H9 (cell line): Measurements from ENCODE around the gene TSPAN4. TPM values are rescaled to one million over a fixed set of nuclear protein-coding genes. Genes with fewer than 3 reads are reported as not detected.

Experiments used
- DNase-seq: peaks from one replicate; pipeline ENCODE4 v3.0.0-alpha.2; 2017
- H2AFZ ChIP-seq: one replicate; pipeline ENCODE4 v1.6.1; 2013; ENCODE audit warnings: mild to moderate bottlenecking, low read length, control low read depth, moderate library complexity
- H2AK5ac ChIP-seq: 2 replicates; pipeline ENCODE4 v1.6.1; 2013; ENCODE audit warnings: low read length, control low read depth, mixed read lengths; ENCODE audit not compliant: insufficient read length
- H2BK120ac ChIP-seq: one replicate; pipeline ENCODE4 v1.6.1; 2013; ENCODE audit warnings: low read depth, mild to moderate bottlenecking, low read length, control low read depth, inconsistent platforms; ENCODE audit not compliant: poor library complexity, severe bottlenecking
- H2BK12ac ChIP-seq: 2 replicates; pipeline ENCODE4 v1.6.1; 2013; ENCODE audit warnings: low read length, control low read depth, mixed read lengths, low read depth; ENCODE audit not compliant: insufficient read length
- H2BK15ac ChIP-seq: 2 replicates; pipeline ENCODE4 v1.6.1; 2013; ENCODE audit warnings: low read depth, low read length, control low read depth
- H2BK20ac ChIP-seq: one replicate; pipeline ENCODE4 v1.6.1; 2013; ENCODE audit warnings: low read depth, mild to moderate bottlenecking, low read length, control low read depth, inconsistent platforms; ENCODE audit not compliant: poor library complexity, severe bottlenecking
- H2BK5ac ChIP-seq: 2 replicates; pipeline ENCODE4 v1.6.1; 2013; ENCODE audit warnings: low read length, control low read depth, mixed read lengths; ENCODE audit not compliant: insufficient read length
- H3K14ac ChIP-seq: 2 replicates; pipeline ENCODE4 v1.6.1; 2013; ENCODE audit warnings: low read length, control low read depth; ENCODE audit not compliant: insufficient read depth
- H3K18ac ChIP-seq: 2 replicates; pipeline ENCODE4 v1.6.1; 2013; ENCODE audit warnings: low read depth, mild to moderate bottlenecking, mixed read lengths, low read length, control low read depth; ENCODE audit not compliant: insufficient read length
- H3K23ac ChIP-seq: 2 replicates; pipeline ENCODE4 v1.6.1; 2013; ENCODE audit warnings: low read length, control low read depth, mixed read lengths, low read depth; ENCODE audit not compliant: insufficient read length
- H3K23me2 ChIP-seq: 2 replicates; pipeline ENCODE4 v1.6.1; 2013; ENCODE audit warnings: low read depth, mild to moderate bottlenecking, mixed read lengths, low read length, control low read depth; ENCODE audit not compliant: insufficient read length, poor library complexity, severe bottlenecking
- H3K27ac ChIP-seq: 2 replicates; pipeline ENCODE4 v1.5.1; 2013; ENCODE audit warnings: low read length, control low read depth, mixed read lengths, low read depth; ENCODE audit not compliant: insufficient read length
- H3K27me3 ChIP-seq: 2 replicates; pipeline ENCODE4 v1.6.1; 2013; ENCODE audit warnings: low read length, control low read depth, inconsistent platforms; ENCODE audit not compliant: insufficient read depth
- H3K4ac ChIP-seq: 2 replicates; pipeline ENCODE4 v1.6.1; 2013; ENCODE audit warnings: low read depth, mild to moderate bottlenecking, control low read depth, inconsistent platforms, low read length, moderate library complexity
- H3K4me1 ChIP-seq: 2 replicates; pipeline ENCODE4 v1.6.1; 2013; ENCODE audit warnings: low read length, control low read depth, inconsistent platforms; ENCODE audit not compliant: insufficient read depth
- H3K4me2 ChIP-seq: 2 replicates; pipeline ENCODE4 v1.6.1; 2013; ENCODE audit warnings: low read length, control low read depth, mixed read lengths; ENCODE audit not compliant: insufficient read length, insufficient read depth
- H3K56ac ChIP-seq: 2 replicates; pipeline ENCODE4 v1.6.1; 2013; ENCODE audit warnings: low read depth, mild to moderate bottlenecking, mixed read lengths, low read length, control low read depth; ENCODE audit not compliant: insufficient read length
- H3K79me1 ChIP-seq: 2 replicates; pipeline ENCODE4 v1.6.1; 2013; ENCODE audit warnings: low read depth, mild to moderate bottlenecking, moderate library complexity, low read length, control low read depth, inconsistent platforms; ENCODE audit not compliant: insufficient read depth, poor library complexity, severe bottlenecking
- H3K79me2 ChIP-seq: 2 replicates; pipeline ENCODE4 v1.6.1; 2013; ENCODE audit warnings: low read length, control low read depth, inconsistent platforms; ENCODE audit not compliant: insufficient read depth
- H3K9ac ChIP-seq: 2 replicates; pipeline ENCODE4 v1.6.1; 2013; ENCODE audit warnings: low read length, control low read depth, mixed read lengths; ENCODE audit not compliant: insufficient read length; ENCODE audit errors: extremely low read depth
- H3K9me3 ChIP-seq: one replicate; pipeline ENCODE4 v1.6.1; 2013; ENCODE audit warnings: low read depth, low read length, inconsistent platforms; ENCODE audit not compliant: control insufficient read depth
- H3T11ph ChIP-seq: one replicate; pipeline ENCODE4 v1.6.1; 2013; ENCODE audit warnings: mild to moderate bottlenecking, low read length, control low read depth, inconsistent platforms
- H4K20me1 ChIP-seq: one replicate; pipeline ENCODE4 v1.6.1; 2013; ENCODE audit not compliant: control insufficient read depth, insufficient read length, insufficient read depth
- H4K5ac ChIP-seq: 2 replicates; pipeline ENCODE4 v1.6.1; 2013; ENCODE audit warnings: low read depth, mild to moderate bottlenecking, mixed read lengths, low read length, control low read depth; ENCODE audit not compliant: insufficient read length
- H4K8ac ChIP-seq: replicated peaks from 2 replicates; pipeline ENCODE4 v1.6.1; 2013; ENCODE audit warnings: low read length, control low read depth, mixed read lengths, low read depth; ENCODE audit not compliant: insufficient read length
- H4K91ac ChIP-seq: 2 replicates; pipeline ENCODE4 v1.6.1; 2013; ENCODE audit warnings: low read depth, mild to moderate bottlenecking, moderate library complexity, mixed read lengths, low read length, control low read depth; ENCODE audit not compliant: insufficient read length
- H3K27ac Mint-ChIP-seq, 3 experiments: 2 replicates in 2 of 3; 3 replicates in 1 of 3; pipeline ENCODE4 v1.8.0; 2020 to 2021; ENCODE audit warnings: mixed read lengths in 3 of 3, mild to moderate bottlenecking in 1 of 3, moderate library complexity in 1 of 3
- H3K27me3 Mint-ChIP-seq: 2 replicates; pipeline ENCODE4 v1.8.0; 2021; ENCODE audit warnings: low read depth, mild to moderate bottlenecking, moderate library complexity, mixed read lengths
- H3K36me3 Mint-ChIP-seq, 3 experiments: 2 replicates in 2 of 3; 3 replicates in 1 of 3; pipeline ENCODE4 v1.8.0; 2020 to 2021; ENCODE audit warnings: low read depth in 3 of 3, mixed read lengths in 3 of 3; ENCODE audit not compliant: insufficient read depth in 1 of 3
- H3K4me1 Mint-ChIP-seq, 2 experiments: 2 replicates each; pipeline ENCODE4 v1.8.0; 2020; ENCODE audit warnings: mixed read lengths in 2 of 2
- H3K4me3 Mint-ChIP-seq, 2 experiments: 2 replicates in 1 of 2; 3 replicates in 1 of 2; pipeline ENCODE4 v1.8.0; 2020 to 2021; ENCODE audit warnings: mild to moderate bottlenecking in 2 of 2, mixed read lengths in 2 of 2, moderate library complexity in 1 of 2
- H3K9me3 Mint-ChIP-seq, 2 experiments: 2 replicates in 1 of 2; 3 replicates in 1 of 2; pipeline ENCODE4 v1.8.0; 2020; ENCODE audit warnings: mild to moderate bottlenecking in 2 of 2, mixed read lengths in 2 of 2, moderate library complexity in 1 of 2
- WGBS: extraction: QIAGEN DNeasy Blood & Tissue Kit; methylation state at CpG from one replicate; pipeline ENCODE4 v1.1.7; 2013; ENCODE audit warnings: missing lambda C conversion rate, low lambda C conversion rate, mixed read lengths; ENCODE audit not compliant: insufficient read length; ENCODE audit errors: extremely low coverage; 5-methylcytosine and 5-hydroxymethylcytosine counted together
- total RNA-seq: library from RNA; stranded (reverse); gene quantifications from 2 replicates; pipeline ENCODE4 v1.2.1, GENCODE V29; 2021
- TF ChIP-seq, protein P1 (sequence below): fragments of 200-600 bp; sonication (generic); conservative IDR thresholded peaks from 3 replicates; pipeline ENCODE4 v1.8.0; 2021; ENCODE audit warnings: antibody characterized with exemption, mild to moderate bottlenecking

Gene TSPAN4
- total RNA-seq, 1 experiment from 2014 or later = 64.6 TPM

DNA sequence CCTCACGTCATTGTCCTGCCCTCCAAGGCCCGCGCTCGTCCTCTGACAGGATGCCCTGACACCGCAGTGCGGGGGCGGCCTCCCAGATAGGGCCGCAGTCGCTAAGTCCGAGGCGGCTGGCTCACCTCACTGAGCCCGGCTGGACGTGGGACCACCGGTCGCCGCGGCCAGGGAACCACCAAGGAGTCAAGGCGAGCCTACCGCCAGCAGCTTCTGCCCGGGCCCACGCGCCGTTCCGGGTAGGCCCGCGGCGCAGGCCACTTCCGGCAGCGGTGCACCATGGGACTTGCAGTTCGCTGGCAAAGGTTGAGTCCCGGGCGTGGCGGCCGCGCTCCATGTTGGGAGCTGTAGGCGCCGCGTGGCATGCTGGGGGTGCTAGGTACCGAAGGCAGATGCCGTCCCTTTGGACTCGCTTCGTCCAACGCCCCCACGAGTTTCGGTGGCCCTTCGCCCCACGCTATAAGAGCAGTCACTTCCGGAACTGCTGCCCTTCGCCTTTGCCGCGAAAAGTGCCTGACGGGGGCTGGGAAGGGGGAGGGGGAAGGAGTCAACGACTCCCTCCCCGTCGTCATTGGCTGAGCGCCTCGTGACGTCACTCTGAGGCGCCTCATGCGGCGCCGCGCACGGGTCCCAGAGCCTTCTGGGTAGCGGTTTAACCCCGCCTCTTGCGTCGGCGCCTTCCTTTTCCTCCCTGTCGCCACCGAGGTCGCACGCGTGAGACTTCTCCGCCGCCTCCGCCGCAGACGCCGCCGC, 33.2 kb upstream of the TSPAN4 start, which contains the start of gene RPLP2:
Gene RPLP2 (plus strand): TSS at position 681 of the 753 bp plus-strand sequence. CDS start 268 bp downstream, outside the sequence.
- Mint-ChIP-seq H3K9me3 (no peaks in the 10 kb centered on the region), H3K27me3 (no peaks in the 10 kb centered on the region), H3K36me3 (peaks cover 29 to 38% (median 29%) of the 10 kb centered on the region in 3 experiments), H3K27ac (peak within 1 kb of the TSS; percentile 99 to 100 (median 99)), H3K4me3 (peak within 1 kb of the TSS; percentile 91 to 98), H3K4me1 (peaks cover 13 to 30% of the 10 kb centered on the region in 2 experiments)
- peaks cover 10% of the 10 kb centered on the region; the same call in 1 of the 2 replicates for H3K79me2 ChIP-seq
- peak within 1 kb of the TSS; percentile 92 for H3K4me2 ChIP-seq
- peak within 1 kb of the TSS; percentile 65 for H2BK120ac ChIP-seq
- H3K27me3 ChIP-seq = no peaks in the 10 kb centered on the region
- no CpG with 5 or more reads among the region's 81 CpGs for WGBS
- TF ChIP-seq, protein P1, sequence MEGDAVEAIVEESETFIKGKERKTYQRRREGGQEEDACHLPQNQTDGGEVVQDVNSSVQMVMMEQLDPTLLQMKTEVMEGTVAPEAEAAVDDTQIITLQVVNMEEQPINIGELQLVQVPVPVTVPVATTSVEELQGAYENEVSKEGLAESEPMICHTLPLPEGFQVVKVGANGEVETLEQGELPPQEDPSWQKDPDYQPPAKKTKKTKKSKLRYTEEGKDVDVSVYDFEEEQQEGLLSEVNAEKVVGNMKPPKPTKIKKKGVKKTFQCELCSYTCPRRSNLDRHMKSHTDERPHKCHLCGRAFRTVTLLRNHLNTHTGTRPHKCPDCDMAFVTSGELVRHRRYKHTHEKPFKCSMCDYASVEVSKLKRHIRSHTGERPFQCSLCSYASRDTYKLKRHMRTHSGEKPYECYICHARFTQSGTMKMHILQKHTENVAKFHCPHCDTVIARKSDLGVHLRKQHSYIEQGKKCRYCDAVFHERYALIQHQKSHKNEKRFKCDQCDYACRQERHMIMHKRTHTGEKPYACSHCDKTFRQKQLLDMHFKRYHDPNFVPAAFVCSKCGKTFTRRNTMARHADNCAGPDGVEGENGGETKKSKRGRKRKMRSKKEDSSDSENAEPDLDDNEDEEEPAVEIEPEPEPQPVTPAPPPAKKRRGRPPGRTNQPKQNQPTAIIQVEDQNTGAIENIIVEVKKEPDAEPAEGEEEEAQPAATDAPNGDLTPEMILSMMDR = no peak
- no peak within 1 kb of the TSS for H3K56ac ChIP-seq
- peak within 1 kb of the TSS; percentile 6 for H3K27ac ChIP-seq
- no peaks in the 10 kb centered on the region for H3K9me3 ChIP-seq
- H2BK12ac ChIP-seq = peak within 1 kb of the TSS; percentile 70
- H4K91ac ChIP-seq = no peak within 1 kb of the TSS
- H3K9ac ChIP-seq = peak within 1 kb of the TSS; percentile 86
- no peak within 1 kb of the TSS for H3K4ac ChIP-seq
- peak within 1 kb of the TSS; percentile 99 for H3K14ac ChIP-seq
- H2BK5ac ChIP-seq = peak within 1 kb of the TSS; percentile 61
- no peak within 1 kb of the TSS for H4K8ac ChIP-seq
- no peaks in the 10 kb centered on the region for H4K20me1 ChIP-seq
- H3K18ac ChIP-seq = peak within 1 kb of the TSS; percentile 98
- no peak within 1 kb of the TSS for H2BK20ac ChIP-seq
- H2AFZ ChIP-seq = no peak within 1 kb of the TSS
- H2BK15ac ChIP-seq = no peak within 1 kb of the TSS
- H3K23me2 ChIP-seq = peaks cover 19% of the 10 kb centered on the region
- H3K23ac ChIP-seq = no peak within 1 kb of the TSS
- DNase-seq = peak; percentile 96
- no peak within 1 kb of the TSS for H3T11ph ChIP-seq
- peaks cover 9% of the 10 kb centered on the region for H3K79me1 ChIP-seq
- peak within 1 kb of the TSS; percentile 31 for H4K5ac ChIP-seq
- H3K4me1 ChIP-seq = no peaks in the 10 kb centered on the region
- H2AK5ac ChIP-seq = no peak within 1 kb of the TSS
